ENCODE results near the gene TPM3. TPM values are rescaled to one million over a fixed set of nuclear protein-coding genes. Genes with fewer than 3 reads are reported as not detected.
A peak's percentile ranks its signal among the peaks of the same experiment; 100 is the strongest.

Gene TPM3
- total and polyA plus RNA-seq, 10 of the 15 experiments (the other 5 are each of a cell fraction or from before 2014, with no cell fraction given), result 270 to 759 (median 505) TPM

DNA sequence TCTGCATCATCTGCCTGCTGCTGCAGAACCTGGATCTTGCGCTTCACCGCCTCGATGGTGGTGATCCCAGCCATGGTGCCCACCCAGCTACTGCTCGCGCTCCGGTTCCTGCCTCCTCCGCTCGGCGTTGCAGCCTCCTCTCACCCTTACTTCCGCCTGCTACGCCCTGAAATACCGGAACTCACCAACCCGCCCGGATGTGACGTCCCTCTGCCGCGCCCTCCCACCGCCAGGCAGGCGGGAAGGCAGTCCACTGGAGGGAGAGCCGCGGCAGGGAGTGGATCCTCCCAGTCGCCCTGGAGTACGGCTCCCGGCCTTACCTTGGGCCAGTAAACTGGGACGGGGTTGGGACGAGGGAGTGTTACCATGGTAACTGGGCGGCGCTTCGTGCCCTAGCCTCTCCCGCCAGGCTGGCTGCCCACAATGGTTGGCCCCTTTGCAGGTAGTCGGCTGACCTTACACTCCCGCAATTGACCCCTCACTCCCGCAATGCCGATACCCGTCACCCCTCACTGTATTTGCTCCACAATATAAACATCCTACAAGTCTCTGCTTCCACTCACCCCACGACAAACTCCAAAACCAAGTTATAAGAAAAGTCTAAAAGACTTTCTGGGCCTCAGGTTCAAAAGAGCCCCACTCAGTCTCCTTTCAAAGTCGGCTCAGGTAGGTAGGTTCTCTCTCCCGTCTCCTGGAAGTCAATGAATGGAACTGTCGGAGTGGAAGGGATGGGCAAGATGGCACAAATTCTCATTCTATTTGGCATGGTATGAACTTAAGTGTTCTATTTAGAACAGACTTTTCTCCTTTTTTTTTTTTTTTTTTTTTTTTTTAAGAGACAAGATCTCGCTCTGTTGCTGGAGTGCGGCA, 8.6 kb downstream of the TPM3 start (continued):
- TF ChIP-seq E4F1 (IDR thresholded peaks at IDR 0.05; ENCODE audit: borderline replicate concordance, partially characterized antibody), result peak; percentile 80
- no peak; the same call in 1 of the 2 replicates for TF ChIP-seq NRF1 (conservative IDR thresholded peaks at IDR 0.05; ENCODE audit: low read depth, low read length)
- TF ChIP-seq STAT1 (conservative IDR thresholded peaks at IDR 0.05), result no peak
- TF ChIP-seq BACH1 (IDR thresholded peaks at IDR 0.05; ENCODE audit: borderline replicate concordance), result peak; percentile 80; the same call in 1 of the 2 replicates
- peak; percentile 69; the same call in 1 of the 2 replicates for TF ChIP-seq MXI1 (IDR thresholded peaks at IDR 0.05; ENCODE audit: low read depth, low read length)
- TF ChIP-seq BMI1 (IDR thresholded peaks at IDR 0.05; ENCODE audit: borderline replicate concordance), result peak; percentile 96
- TF ChIP-seq MYB (IDR thresholded peaks at IDR 0.05; ENCODE audit: borderline replicate concordance, low read depth, low read length), result no peak
- TF ChIP-seq SREBF1 (IDR thresholded peaks at IDR 0.05; ENCODE audit: low read length), result no peak
- 0 out of 2 replicates have a peak, but pooled peaks have one; percentile 39 for TF ChIP-seq MTA2 (IDR thresholded peaks at IDR 0.05; ENCODE audit: low read depth)
- TF ChIP-seq SIN3A (IDR thresholded peaks at IDR 0.05; ENCODE audit: low read depth, low read length), result no peak; the same call in 1 of the 2 replicates
- no peak for TF ChIP-seq HDAC6 (IDR thresholded peaks at IDR 0.05; ENCODE audit: unreplicated experiment)
- no peak for TF ChIP-seq NFXL1 (IDR thresholded peaks at IDR 0.05; ENCODE audit: borderline replicate concordance)
- 0 out of 2 replicates have a peak, but pooled peaks have one; percentile 47 for TF ChIP-seq TBL1XR1 (IDR thresholded peaks at IDR 0.05; ENCODE audit: low read depth, low read length)
- no peak for TF ChIP-seq CEBPB (IDR thresholded peaks at IDR 0.05; ENCODE audit: borderline replicate concordance in 1 of 2, low read depth in 2 of 2, low read length in 2 of 2)
- TF ChIP-seq POLR2AphosphoS2 (IDR thresholded peaks at IDR 0.05; ENCODE audit: low read depth, low read length), result peak; percentile 93
- peak; percentile 70; the same call in 2 of the 3 replicates for TF ChIP-seq POU2F2 (IDR thresholded peaks at IDR 0.05; ENCODE audit: borderline replicate concordance, low read depth, low read length)
- peak; percentile 91 for TF ChIP-seq CBFB (IDR thresholded peaks at IDR 0.05; ENCODE audit: low read depth)
- peak; percentile 75 to 76 for TF ChIP-seq IKZF2 (IDR thresholded peaks at IDR 0.05)
- no peak for TF ChIP-seq FOXM1 (IDR thresholded peaks at IDR 0.05; ENCODE audit: low read depth, low read length)
- TF ChIP-seq TARDBP (IDR thresholded peaks at IDR 0.05; ENCODE audit: borderline replicate concordance), result peak; percentile 62; the same call in 1 of the 2 replicates
- TF ChIP-seq, protein P1, sequence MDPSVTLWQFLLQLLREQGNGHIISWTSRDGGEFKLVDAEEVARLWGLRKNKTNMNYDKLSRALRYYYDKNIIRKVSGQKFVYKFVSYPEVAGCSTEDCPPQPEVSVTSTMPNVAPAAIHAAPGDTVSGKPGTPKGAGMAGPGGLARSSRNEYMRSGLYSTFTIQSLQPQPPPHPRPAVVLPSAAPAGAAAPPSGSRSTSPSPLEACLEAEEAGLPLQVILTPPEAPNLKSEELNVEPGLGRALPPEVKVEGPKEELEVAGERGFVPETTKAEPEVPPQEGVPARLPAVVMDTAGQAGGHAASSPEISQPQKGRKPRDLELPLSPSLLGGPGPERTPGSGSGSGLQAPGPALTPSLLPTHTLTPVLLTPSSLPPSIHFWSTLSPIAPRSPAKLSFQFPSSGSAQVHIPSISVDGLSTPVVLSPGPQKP (IDR thresholded peaks at IDR 0.05; ENCODE audit: low read depth, low read length), result peak; percentile 53; the same call in 1 of the 2 replicates
- TF ChIP-seq, protein P2, sequence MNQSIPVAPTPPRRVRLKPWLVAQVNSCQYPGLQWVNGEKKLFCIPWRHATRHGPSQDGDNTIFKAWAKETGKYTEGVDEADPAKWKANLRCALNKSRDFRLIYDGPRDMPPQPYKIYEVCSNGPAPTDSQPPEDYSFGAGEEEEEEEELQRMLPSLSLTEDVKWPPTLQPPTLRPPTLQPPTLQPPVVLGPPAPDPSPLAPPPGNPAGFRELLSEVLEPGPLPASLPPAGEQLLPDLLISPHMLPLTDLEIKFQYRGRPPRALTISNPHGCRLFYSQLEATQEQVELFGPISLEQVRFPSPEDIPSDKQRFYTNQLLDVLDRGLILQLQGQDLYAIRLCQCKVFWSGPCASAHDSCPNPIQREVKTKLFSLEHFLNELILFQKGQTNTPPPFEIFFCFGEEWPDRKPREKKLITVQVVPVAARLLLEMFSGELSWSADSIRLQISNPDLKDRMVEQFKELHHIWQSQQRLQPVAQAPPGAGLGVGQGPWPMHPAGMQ (IDR thresholded peaks at IDR 0.05; ENCODE audit: borderline replicate concordance), result no peak
- no peak for TF ChIP-seq WRNIP1 (IDR thresholded peaks at IDR 0.05; ENCODE audit: borderline replicate concordance, low read depth, low read length)
- no peak for TF ChIP-seq EZH2 (IDR thresholded peaks at IDR 0.05; ENCODE audit: borderline replicate concordance, control insufficient read depth, low read depth, low read length)
- TF ChIP-seq ZZZ3 (IDR thresholded peaks at IDR 0.05; ENCODE audit: control insufficient read depth, insufficient read length, low read depth), result no peak
- peak; percentile 85 for TF ChIP-seq GATAD2B (conservative IDR thresholded peaks at IDR 0.05; ENCODE audit: low read depth)

Data from GM12878 (cell line).